HepG2 (cell line): ENCODE measurements around the gene SYVN1. TPM values are rescaled to one million over a fixed set of nuclear protein-coding genes. Genes with fewer than 3 reads are reported as not detected.

Source experiments
- BORCS8-MEF2B ChIP-seq: sonication (generic); formaldehyde crosslinking; IDR thresholded peaks from 2 replicates; pipeline ENCODE4 v1.8.0; 2022; ENCODE audit warnings: mild to moderate bottlenecking, missing genetic modification reagents
- FOXK1 ChIP-seq: sonication (generic); formaldehyde crosslinking; IDR thresholded peaks from 2 replicates; pipeline ENCODE4 v1.4.0; 2020; ENCODE audit warnings: low read depth, missing genetic modification reagents, borderline replicate concordance
- SMC3 ChIP-seq: IDR thresholded peaks from 2 replicates; pipeline ENCODE4 v1.6.1; 2011; ENCODE audit warnings: low read length, improper control_type of control experiment
- ZNF468 ChIP-seq: sonication (generic); formaldehyde crosslinking; IDR thresholded peaks from 2 replicates; pipeline ENCODE4 v1.8.0; 2022; ENCODE audit warnings: mild to moderate bottlenecking, moderate library complexity, missing genetic modification reagents
- polyA plus RNA-seq, 8 experiments: library from polyadenylated mRNA; depleted of rRNA in 3 of 8; stranded (reverse) in 7 of 8; unstranded in 1 of 8; fragments of >200 nt; fragmentation: Illumina TruSeq in 4 of 8; extraction: Trizol in 4 of 8; gene quantifications; 2 replicates each; pipeline versions ENCODE4 v1.2.1 to v1.2.3, GENCODE V29; 2011 to 2016; ENCODE audit warnings: low read depth in 4 of 8, missing spikeins in 1 of 8, mixed read lengths in 1 of 8; ENCODE audit not compliant: insufficient read depth in 1 of 8
- total RNA-seq, 5 experiments: library from RNA; depleted of rRNA; stranded (reverse); fragments of >200 nt; fragmentation: Illumina TruSeq; extraction: Trizol; gene quantifications; 2 replicates each; pipeline ENCODE4 v1.2.3, GENCODE V29; 2016; ENCODE audit warnings: low read depth in 1 of 5
- TF ChIP-seq, protein P1 (sequence below): sonication (generic); formaldehyde crosslinking; conservative IDR thresholded peaks from 2 replicates; pipeline ENCODE4 v1.4.0; 2020; ENCODE audit warnings: mild to moderate bottlenecking, missing genetic modification reagents, moderate library complexity
- TF ChIP-seq, protein P2 (sequence below): sonication (generic); formaldehyde crosslinking; IDR thresholded peaks from 2 replicates; pipeline ENCODE4 v1.4.0; 2020; ENCODE audit warnings: mild to moderate bottlenecking, missing genetic modification reagents
- TF ChIP-seq, protein P3 (sequence below): sonication (generic); formaldehyde crosslinking; IDR thresholded peaks from 2 replicates; pipeline ENCODE4 v1.4.0; 2020; ENCODE audit warnings: mild to moderate bottlenecking, missing genetic modification reagents, borderline replicate concordance

Gene SYVN1
- total and polyA plus RNA-seq, 2 of the 13 experiments (the other 11 are each of a cell fraction or from before 2014, with no cell fraction given) = 10.3 to 22.5 TPM

DNA sequence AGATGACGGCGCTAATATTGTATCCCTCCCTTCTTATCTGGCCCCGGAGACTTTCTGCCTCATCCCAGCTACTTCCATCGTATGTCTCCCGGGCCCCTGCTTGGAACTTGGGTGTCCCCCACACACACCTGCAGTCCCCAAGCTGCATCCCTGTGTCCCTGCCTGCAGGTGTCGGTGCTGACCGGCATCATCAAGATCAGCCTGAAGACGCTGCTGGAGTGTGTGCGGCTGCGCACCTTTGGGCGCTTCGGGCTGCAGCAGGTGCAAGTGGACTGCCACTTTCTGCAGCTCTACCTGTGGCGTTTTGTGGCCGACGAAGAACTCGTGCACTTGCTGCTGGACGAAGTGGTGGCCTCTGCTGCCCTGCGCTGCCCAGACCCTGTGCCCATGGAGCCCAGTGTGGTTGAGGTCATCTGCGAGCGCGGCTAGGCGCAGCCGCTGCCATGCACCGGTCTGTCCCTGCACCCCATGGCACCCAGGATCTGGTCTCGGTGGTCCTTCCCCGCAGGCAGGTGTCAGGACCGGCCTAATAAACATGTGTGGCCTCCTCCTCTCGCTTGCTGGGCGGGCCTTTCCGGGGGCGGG, 23.1 kb downstream of the SYVN1 start (continued):
- TF ChIP-seq, protein P1, sequence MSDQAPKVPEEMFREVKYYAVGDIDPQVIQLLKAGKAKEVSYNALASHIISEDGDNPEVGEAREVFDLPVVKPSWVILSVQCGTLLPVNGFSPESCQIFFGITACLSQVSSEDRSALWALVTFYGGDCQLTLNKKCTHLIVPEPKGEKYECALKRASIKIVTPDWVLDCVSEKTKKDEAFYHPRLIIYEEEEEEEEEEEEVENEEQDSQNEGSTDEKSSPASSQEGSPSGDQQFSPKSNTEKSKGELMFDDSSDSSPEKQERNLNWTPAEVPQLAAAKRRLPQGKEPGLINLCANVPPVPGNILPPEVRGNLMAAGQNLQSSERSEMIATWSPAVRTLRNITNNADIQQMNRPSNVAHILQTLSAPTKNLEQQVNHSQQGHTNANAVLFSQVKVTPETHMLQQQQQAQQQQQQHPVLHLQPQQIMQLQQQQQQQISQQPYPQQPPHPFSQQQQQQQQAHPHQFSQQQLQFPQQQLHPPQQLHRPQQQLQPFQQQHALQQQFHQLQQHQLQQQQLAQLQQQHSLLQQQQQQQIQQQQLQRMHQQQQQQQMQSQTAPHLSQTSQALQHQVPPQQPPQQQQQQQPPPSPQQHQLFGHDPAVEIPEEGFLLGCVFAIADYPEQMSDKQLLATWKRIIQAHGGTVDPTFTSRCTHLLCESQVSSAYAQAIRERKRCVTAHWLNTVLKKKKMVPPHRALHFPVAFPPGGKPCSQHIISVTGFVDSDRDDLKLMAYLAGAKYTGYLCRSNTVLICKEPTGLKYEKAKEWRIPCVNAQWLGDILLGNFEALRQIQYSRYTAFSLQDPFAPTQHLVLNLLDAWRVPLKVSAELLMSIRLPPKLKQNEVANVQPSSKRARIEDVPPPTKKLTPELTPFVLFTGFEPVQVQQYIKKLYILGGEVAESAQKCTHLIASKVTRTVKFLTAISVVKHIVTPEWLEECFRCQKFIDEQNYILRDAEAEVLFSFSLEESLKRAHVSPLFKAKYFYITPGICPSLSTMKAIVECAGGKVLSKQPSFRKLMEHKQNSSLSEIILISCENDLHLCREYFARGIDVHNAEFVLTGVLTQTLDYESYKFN (CRISPR knock-in tag) = 0 out of 2 replicates have a peak, but pooled peaks have one; percentile 35
- TF ChIP-seq FOXK1 (CRISPR knock-in tag) (0 out of 2 replicates have a peak, but pooled peaks have one; percentile 53), SMC3 (no peak), BORCS8-MEF2B (CRISPR knock-in tag) (peak; percentile 66; the same call in 1 of the 2 replicates), ZNF468 (no peak)
- TF ChIP-seq, protein P2, sequence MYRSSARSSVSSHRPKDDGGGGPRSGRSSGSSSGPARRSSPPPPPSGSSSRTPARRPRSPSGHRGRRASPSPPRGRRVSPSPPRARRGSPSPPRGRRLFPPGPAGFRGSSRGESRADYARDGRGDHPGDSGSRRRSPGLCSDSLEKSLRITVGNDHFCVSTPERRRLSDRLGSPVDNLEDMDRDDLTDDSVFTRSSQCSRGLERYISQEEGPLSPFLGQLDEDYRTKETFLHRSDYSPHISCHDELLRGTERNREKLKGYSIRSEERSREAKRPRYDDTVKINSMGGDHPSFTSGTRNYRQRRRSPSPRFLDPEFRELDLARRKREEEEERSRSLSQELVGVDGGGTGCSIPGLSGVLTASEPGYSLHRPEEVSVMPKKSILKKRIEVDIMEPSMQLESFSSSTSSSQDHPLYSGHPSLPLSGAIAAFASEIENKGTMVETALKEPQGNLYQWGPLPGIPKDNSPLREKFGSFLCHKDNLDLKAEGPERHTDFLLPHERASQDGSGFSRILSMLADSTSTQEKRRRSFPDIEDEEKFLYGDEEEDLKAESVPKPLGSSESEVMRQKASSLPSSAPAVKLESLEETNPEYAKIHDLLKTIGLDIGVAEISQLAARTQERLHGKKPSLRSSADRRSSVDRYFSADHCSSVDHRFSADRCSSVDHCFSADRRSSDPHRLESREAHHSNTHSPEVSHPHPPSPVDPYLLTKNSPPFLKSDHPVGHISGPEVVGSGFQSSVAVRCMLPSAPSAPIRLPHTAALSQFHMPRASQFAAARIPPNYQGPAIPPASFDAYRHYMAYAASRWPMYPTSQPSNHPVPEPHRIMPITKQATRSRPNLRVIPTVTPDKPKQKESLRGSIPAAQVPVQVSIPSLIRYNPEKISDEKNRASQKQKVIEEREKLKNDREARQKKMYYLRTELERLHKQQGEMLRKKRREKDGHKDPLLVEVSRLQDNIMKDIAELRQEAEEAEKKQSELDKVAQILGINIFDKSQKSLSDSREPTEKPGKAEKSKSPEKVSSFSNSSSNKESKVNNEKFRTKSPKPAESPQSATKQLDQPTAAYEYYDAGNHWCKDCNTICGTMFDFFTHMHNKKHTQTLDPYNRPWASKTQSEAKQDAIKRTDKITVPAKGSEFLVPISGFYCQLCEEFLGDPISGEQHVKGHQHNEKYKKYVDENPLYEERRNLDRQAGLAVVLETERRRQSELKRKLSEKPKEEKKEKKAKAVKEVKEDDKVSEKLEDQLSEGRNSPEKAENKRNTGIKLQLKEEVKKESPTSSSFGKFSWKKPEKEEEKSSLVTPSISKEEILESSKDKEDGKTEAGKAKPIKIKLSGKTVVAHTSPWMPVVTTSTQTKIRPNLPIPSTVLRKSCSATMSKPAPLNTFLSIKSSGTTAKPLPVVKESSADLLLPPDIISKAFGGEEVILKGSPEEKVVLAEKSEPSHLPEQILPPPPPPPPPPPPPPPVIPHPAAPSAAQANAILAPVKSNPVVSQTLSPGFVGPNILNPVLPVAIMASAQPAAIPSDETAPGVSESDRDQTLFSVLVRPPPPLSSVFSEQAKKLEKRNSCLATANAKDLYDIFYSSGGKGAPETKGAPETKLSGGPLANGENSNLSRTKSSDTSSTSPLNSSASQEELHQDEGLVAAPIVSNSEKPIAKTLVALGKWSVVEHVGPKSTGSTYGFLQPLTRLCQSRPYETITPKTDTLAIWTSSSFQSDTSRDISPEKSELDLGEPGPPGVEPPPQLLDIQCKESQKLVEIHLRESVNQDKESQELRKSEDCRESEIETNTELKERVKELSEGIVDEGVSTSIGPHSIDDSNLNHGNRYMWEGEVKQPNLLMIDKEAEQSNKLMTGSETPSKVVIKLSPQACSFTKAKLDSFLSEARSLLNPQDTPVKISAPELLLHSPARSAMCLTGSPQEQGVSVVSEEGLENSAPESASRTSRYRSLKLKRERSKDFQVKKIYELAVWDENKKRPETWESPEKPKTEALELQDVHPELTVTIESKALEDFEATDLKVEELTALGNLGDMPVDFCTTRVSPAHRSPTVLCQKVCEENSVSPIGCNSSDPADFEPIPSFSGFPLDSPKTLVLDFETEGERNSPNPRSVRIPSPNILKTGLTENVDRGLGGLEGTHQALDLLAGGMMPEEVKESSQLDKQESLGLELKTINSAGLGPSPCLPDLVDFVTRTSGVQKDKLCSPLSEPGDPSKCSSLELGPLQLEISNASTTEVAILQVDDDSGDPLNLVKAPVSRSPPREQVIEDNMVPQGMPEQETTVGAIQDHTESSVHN (CRISPR knock-in tag) = no peak
- TF ChIP-seq, protein P3, sequence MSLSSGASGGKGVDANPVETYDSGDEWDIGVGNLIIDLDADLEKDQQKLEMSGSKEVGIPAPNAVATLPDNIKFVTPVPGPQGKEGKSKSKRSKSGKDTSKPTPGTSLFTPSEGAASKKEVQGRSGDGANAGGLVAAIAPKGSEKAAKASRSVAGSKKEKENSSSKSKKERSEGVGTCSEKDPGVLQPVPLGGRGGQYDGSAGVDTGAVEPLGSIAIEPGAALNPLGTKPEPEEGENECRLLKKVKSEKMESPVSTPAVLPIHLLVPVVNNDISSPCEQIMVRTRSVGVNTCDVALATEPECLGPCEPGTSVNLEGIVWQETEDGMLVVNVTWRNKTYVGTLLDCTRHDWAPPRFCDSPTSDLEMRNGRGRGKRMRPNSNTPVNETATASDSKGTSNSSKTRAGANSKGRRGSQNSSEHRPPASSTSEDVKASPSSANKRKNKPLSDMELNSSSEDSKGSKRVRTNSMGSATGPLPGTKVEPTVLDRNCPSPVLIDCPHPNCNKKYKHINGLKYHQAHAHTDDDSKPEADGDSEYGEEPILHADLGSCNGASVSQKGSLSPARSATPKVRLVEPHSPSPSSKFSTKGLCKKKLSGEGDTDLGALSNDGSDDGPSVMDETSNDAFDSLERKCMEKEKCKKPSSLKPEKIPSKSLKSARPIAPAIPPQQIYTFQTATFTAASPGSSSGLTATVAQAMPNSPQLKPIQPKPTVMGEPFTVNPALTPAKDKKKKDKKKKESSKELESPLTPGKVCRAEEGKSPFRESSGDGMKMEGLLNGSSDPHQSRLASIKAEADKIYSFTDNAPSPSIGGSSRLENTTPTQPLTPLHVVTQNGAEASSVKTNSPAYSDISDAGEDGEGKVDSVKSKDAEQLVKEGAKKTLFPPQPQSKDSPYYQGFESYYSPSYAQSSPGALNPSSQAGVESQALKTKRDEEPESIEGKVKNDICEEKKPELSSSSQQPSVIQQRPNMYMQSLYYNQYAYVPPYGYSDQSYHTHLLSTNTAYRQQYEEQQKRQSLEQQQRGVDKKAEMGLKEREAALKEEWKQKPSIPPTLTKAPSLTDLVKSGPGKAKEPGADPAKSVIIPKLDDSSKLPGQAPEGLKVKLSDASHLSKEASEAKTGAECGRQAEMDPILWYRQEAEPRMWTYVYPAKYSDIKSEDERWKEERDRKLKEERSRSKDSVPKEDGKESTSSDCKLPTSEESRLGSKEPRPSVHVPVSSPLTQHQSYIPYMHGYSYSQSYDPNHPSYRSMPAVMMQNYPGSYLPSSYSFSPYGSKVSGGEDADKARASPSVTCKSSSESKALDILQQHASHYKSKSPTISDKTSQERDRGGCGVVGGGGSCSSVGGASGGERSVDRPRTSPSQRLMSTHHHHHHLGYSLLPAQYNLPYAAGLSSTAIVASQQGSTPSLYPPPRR = 0 out of 2 replicates have a peak, but pooled peaks have one; percentile 36
